WTC11 (cell line): ENCODE results near the gene EHBP1. TPM values are rescaled to one million over a fixed set of nuclear protein-coding genes. Genes with fewer than 3 reads are reported as not detected.

Experiments
- ATAC-seq: fragments of 200-7000 bp; cut with Tn5 transposase; 2 replicates; pipeline ENCODE4 v1.10.0; 2021; ENCODE audit warnings: mild to moderate bottlenecking, moderate library complexity
- CTCF ChIA-PET: fragments of 300-600 bp; sonication (Branson Sonifier 250); formaldehyde crosslinking; loops from one replicate; lab custom pipeline; 2021; ENCODE audit warnings: antibody characterized with exemption; lab: Charles Lee
- POLR2A ChIA-PET: fragments of 350-600 bp; sonication (Branson Sonifier 250); formaldehyde crosslinking; loops from one replicate; lab custom pipeline; 2021; ENCODE audit warnings: antibody characterized with exemption; lab: Charles Lee
- DNase-seq: peaks from one replicate; pipeline ENCODE4 v3.0.0; 2021; ENCODE audit warnings: low spot score
- H3K27ac Mint-ChIP-seq: 2 replicates; pipeline ENCODE4 v1.8.0; 2021; ENCODE audit warnings: mixed read lengths
- H3K27me3 Mint-ChIP-seq: 2 replicates; pipeline ENCODE4 v1.8.0; 2021; ENCODE audit warnings: low read depth, mild to moderate bottlenecking, moderate library complexity, mixed read lengths
- H3K36me3 Mint-ChIP-seq: 2 replicates; pipeline ENCODE4 v1.8.0; 2021; ENCODE audit warnings: mixed read lengths
- H3K4me1 Mint-ChIP-seq: 2 replicates; pipeline ENCODE4 v1.8.0; 2022; ENCODE audit warnings: mixed read lengths
- H3K4me3 Mint-ChIP-seq: 2 replicates; pipeline ENCODE4 v1.8.0; 2021; ENCODE audit warnings: mild to moderate bottlenecking, moderate library complexity, mixed read lengths
- H3K9me3 Mint-ChIP-seq: 2 replicates; pipeline ENCODE4 v1.8.0; 2021; ENCODE audit warnings: mixed read lengths
- CBFB ChIP-seq: sonication (generic); formaldehyde crosslinking; IDR thresholded peaks from 2 replicates; pipeline ENCODE4 v1.8.1; 2022; ENCODE audit warnings: mild to moderate bottlenecking, low read depth, missing genetic modification reagents
- CREB1 ChIP-seq: sonication (generic); formaldehyde crosslinking; IDR thresholded peaks from 2 replicates; pipeline ENCODE4 v1.8.0; 2023; ENCODE audit warnings: mild to moderate bottlenecking, missing genetic modification reagents
- E2F1 ChIP-seq: sonication (generic); formaldehyde crosslinking; IDR thresholded peaks from 2 replicates; pipeline ENCODE4 v1.8.0; 2022; ENCODE audit warnings: mild to moderate bottlenecking, missing genetic modification reagents
- FOXJ3 ChIP-seq: sonication (generic); formaldehyde crosslinking; IDR thresholded peaks from 2 replicates; pipeline ENCODE4 v1.9.0; 2021; ENCODE audit warnings: missing genetic modification reagents, mild to moderate bottlenecking, borderline replicate concordance
- JUN ChIP-seq: sonication (generic); formaldehyde crosslinking; IDR thresholded peaks from 2 replicates; pipeline ENCODE4 v1.8.0; 2023; ENCODE audit warnings: mild to moderate bottlenecking, missing genetic modification reagents
- NR1H2 ChIP-seq: sonication (generic); formaldehyde crosslinking; IDR thresholded peaks from 2 replicates; pipeline ENCODE4 v1.9.0; 2021; ENCODE audit warnings: mild to moderate bottlenecking, moderate library complexity, missing genetic modification reagents
- NR2C2 ChIP-seq: sonication (generic); formaldehyde crosslinking; IDR thresholded peaks from 2 replicates; pipeline ENCODE4 v1.8.0; 2022; ENCODE audit warnings: mild to moderate bottlenecking, missing genetic modification reagents
- TCF7 ChIP-seq: sonication (generic); formaldehyde crosslinking; IDR thresholded peaks from 2 replicates; pipeline ENCODE4 v1.8.0; 2022; ENCODE audit warnings: mild to moderate bottlenecking, low read depth, missing genetic modification reagents, moderate library complexity
- TEAD4 ChIP-seq: sonication (generic); formaldehyde crosslinking; IDR thresholded peaks from 2 replicates; pipeline ENCODE4 v1.8.0; 2022; ENCODE audit warnings: mild to moderate bottlenecking, missing genetic modification reagents
- ZNF232 ChIP-seq: sonication (generic); formaldehyde crosslinking; IDR thresholded peaks from 2 replicates; pipeline ENCODE4 v1.8.0; 2022; ENCODE audit warnings: mild to moderate bottlenecking, missing genetic modification reagents
- ZSCAN18 ChIP-seq: fragments of 250-450 bp; sonication (Bioruptor Pico); IDR thresholded peaks from 2 replicates; pipeline ENCODE4 v2.1.2; 2022; ENCODE audit warnings: mild to moderate bottlenecking, moderate library complexity
- total RNA-seq: library from RNA; stranded (reverse); gene quantifications from 3 replicates; pipeline ENCODE4 v1.2.3, GENCODE V29; 2021
- TF ChIP-seq, protein P1 (sequence below): sonication (generic); formaldehyde crosslinking; IDR thresholded peaks from 2 replicates; pipeline ENCODE4 v1.8.0; 2023; ENCODE audit warnings: missing genetic modification reagents
- TF ChIP-seq, protein P2 (sequence below): sonication (generic); formaldehyde crosslinking; IDR thresholded peaks from 2 replicates; pipeline ENCODE4 v1.8.1; 2023; ENCODE audit warnings: mild to moderate bottlenecking, missing genetic modification reagents, moderate library complexity
- TF ChIP-seq, protein P3 (sequence below): sonication (generic); formaldehyde crosslinking; IDR thresholded peaks from 2 replicates; pipeline ENCODE4 v1.8.1; 2022; ENCODE audit warnings: low read depth, missing genetic modification reagents, borderline replicate concordance
- TF ChIP-seq, protein P4 (sequence below): sonication (generic); formaldehyde crosslinking; IDR thresholded peaks from 2 replicates; pipeline ENCODE4 v1.8.1; 2022; ENCODE audit warnings: mild to moderate bottlenecking, missing genetic modification reagents, moderate library complexity, borderline replicate concordance
- TF ChIP-seq, protein P5 (sequence below): fragments of 250-450 bp; sonication (Bioruptor Pico); IDR thresholded peaks from 2 replicates; pipeline ENCODE4 v1.9.0; 2021; ENCODE audit warnings: mild to moderate bottlenecking, borderline replicate concordance
- TF ChIP-seq, protein P6 (sequence below): fragments of 250-450 bp; sonication (Bioruptor Pico); conservative IDR thresholded peaks from 2 replicates; pipeline ENCODE4 v1.9.0; 2021; ENCODE audit warnings: mild to moderate bottlenecking

The EHBP1 gene
- total RNA-seq, 1 experiment from 2014 or later, result 36.4 TPM

- Mint-ChIP-seq H3K9me3 (no peaks in the 10 kb centered on the region), H3K36me3 (no peaks in the 10 kb centered on the region), H3K27ac (no peak overlapping the region), H3K27me3 (no peaks in the 10 kb centered on the region), H3K4me3 (no peak overlapping the region), H3K4me1 (peaks cover 13% of the 10 kb centered on the region)
- ATAC-seq (no peak), DNase-seq (no peak)
- no peak for TF ChIP-seq ZNF232 (CRISPR knock-in tag)
- TF ChIP-seq, protein P1, sequence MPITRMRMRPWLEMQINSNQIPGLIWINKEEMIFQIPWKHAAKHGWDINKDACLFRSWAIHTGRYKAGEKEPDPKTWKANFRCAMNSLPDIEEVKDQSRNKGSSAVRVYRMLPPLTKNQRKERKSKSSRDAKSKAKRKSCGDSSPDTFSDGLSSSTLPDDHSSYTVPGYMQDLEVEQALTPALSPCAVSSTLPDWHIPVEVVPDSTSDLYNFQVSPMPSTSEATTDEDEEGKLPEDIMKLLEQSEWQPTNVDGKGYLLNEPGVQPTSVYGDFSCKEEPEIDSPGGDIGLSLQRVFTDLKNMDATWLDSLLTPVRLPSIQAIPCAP, result no peak
- TF ChIP-seq JUN (CRISPR knock-in tag), result no peak
- TF ChIP-seq, protein P2, sequence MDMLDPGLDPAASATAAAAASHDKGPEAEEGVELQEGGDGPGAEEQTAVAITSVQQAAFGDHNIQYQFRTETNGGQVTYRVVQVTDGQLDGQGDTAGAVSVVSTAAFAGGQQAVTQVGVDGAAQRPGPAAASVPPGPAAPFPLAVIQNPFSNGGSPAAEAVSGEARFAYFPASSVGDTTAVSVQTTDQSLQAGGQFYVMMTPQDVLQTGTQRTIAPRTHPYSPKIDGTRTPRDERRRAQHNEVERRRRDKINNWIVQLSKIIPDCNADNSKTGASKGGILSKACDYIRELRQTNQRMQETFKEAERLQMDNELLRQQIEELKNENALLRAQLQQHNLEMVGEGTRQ (CRISPR knock-in tag), result no peak
- TF ChIP-seq E2F1 (CRISPR knock-in tag), result no peak
- TF ChIP-seq FOXJ3 (CRISPR knock-in tag), result no peak
- TF ChIP-seq, protein P3, sequence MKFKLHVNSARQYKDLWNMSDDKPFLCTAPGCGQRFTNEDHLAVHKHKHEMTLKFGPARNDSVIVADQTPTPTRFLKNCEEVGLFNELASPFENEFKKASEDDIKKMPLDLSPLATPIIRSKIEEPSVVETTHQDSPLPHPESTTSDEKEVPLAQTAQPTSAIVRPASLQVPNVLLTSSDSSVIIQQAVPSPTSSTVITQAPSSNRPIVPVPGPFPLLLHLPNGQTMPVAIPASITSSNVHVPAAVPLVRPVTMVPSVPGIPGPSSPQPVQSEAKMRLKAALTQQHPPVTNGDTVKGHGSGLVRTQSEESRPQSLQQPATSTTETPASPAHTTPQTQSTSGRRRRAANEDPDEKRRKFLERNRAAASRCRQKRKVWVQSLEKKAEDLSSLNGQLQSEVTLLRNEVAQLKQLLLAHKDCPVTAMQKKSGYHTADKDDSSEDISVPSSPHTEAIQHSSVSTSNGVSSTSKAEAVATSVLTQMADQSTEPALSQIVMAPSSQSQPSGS (CRISPR knock-in tag), result no peak
- POLR2A ChIA-PET, result no interaction called here
- CTCF ChIA-PET, result interaction anchor here (5.3 kb wide), 1 partner anchor 201 kb away, joined by 19 read pairs; no protein-coding TSS in a partner anchor
These were observed 47.7 kb upstream of the EHBP1 start for GRCh38 chr2:62657783-62658182.

- Mint-ChIP-seq H3K4me1 (peaks cover 15% of the 10 kb centered on the region), H3K27me3 (no peaks in the 10 kb centered on the region), H3K27ac (no peak overlapping the region), H3K4me3 (no peak overlapping the region), H3K9me3 (no peaks in the 10 kb centered on the region), H3K36me3 (no peaks in the 10 kb centered on the region)
- ChIA-PET POLR2A (no interaction called here), CTCF (interaction anchor here (5.3 kb wide), 1 partner anchor 202 kb away, joined by 19 read pairs; no protein-coding TSS in a partner anchor)
- DNase-seq, result no peak
- no peak for ATAC-seq
- TF ChIP-seq, protein P4, sequence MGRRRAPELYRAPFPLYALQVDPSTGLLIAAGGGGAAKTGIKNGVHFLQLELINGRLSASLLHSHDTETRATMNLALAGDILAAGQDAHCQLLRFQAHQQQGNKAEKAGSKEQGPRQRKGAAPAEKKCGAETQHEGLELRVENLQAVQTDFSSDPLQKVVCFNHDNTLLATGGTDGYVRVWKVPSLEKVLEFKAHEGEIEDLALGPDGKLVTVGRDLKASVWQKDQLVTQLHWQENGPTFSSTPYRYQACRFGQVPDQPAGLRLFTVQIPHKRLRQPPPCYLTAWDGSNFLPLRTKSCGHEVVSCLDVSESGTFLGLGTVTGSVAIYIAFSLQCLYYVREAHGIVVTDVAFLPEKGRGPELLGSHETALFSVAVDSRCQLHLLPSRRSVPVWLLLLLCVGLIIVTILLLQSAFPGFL, result no peak
- TF ChIP-seq TCF7 (no peak), CREB1 (CRISPR knock-in tag) (no peak), NR1H2 (CRISPR knock-in tag) (no peak), CBFB (CRISPR knock-in tag) (no peak), ZSCAN18 (CRISPR knock-in tag) (no peak), E2F1 (CRISPR knock-in tag) (no peak), TEAD4 (no peak), NR2C2 (CRISPR knock-in tag) (no peak)
- TF ChIP-seq, protein P5, sequence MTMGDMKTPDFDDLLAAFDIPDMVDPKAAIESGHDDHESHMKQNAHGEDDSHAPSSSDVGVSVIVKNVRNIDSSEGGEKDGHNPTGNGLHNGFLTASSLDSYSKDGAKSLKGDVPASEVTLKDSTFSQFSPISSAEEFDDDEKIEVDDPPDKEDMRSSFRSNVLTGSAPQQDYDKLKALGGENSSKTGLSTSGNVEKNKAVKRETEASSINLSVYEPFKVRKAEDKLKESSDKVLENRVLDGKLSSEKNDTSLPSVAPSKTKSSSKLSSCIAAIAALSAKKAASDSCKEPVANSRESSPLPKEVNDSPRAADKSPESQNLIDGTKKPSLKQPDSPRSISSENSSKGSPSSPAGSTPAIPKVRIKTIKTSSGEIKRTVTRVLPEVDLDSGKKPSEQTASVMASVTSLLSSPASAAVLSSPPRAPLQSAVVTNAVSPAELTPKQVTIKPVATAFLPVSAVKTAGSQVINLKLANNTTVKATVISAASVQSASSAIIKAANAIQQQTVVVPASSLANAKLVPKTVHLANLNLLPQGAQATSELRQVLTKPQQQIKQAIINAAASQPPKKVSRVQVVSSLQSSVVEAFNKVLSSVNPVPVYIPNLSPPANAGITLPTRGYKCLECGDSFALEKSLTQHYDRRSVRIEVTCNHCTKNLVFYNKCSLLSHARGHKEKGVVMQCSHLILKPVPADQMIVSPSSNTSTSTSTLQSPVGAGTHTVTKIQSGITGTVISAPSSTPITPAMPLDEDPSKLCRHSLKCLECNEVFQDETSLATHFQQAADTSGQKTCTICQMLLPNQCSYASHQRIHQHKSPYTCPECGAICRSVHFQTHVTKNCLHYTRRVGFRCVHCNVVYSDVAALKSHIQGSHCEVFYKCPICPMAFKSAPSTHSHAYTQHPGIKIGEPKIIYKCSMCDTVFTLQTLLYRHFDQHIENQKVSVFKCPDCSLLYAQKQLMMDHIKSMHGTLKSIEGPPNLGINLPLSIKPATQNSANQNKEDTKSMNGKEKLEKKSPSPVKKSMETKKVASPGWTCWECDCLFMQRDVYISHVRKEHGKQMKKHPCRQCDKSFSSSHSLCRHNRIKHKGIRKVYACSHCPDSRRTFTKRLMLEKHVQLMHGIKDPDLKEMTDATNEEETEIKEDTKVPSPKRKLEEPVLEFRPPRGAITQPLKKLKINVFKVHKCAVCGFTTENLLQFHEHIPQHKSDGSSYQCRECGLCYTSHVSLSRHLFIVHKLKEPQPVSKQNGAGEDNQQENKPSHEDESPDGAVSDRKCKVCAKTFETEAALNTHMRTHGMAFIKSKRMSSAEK (CRISPR knock-in tag), result no peak
- TF ChIP-seq, protein P6, sequence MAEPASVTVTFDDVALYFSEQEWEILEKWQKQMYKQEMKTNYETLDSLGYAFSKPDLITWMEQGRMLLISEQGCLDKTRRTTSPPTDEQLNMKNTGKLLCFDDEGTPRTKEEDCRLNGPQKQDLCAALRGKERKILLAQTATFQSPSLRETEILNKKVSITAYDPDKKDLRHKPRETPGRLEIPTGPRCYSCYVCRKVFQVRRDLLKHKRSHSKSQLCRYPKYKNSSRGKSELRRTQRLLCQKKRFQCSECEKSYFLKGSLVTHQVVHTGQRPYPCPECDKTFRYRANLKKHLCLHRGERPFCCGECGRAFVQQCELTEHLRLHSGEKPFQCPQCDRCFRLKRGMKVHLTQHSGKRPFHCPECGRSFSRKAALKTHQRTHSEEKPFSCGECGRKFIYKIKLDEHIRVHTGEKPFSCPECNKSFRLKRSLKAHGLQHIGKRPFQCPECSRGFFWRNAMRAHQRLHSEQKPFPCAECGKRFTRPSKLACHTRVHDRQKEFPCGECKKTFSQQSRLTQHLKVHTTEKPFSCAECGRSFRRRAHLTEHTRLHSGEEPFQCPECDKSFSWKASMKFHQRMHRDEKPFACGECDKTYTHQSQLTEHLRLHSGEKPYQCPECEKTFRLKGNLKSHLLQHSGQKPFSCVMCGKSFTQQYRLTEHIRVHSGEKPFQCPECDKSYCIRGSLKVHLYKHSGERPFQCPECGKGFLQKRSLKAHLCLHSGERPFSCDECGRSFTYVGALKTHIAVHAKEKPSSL (CRISPR knock-in tag), result no peak
These were observed 46.6 kb upstream of the EHBP1 start for GRCh38 chr2:62658891-62659290.
